PC-3 (cell line): Measurements from ENCODE around the gene SGK2. TPM values are rescaled to one million over a fixed set of nuclear protein-coding genes. Genes with fewer than 3 reads are reported as not detected.

Experiments
- ATAC-seq: fragments of 200-7000 bp; cut with Tn5 transposase; 2 replicates; pipeline ENCODE4 v1.9.1; 2020; ENCODE audit warnings: mild to moderate bottlenecking, moderate library complexity
- BruUV-seq: library from RNA; stranded (reverse); fragments of 400-500 nt; replicated peaks from 2 replicates; lab custom pipeline; 2021; lab: Mats Ljungman, UMichigan
- CTCF ChIA-PET: fragments of 300-600 bp; sonication (Branson Sonifier 250); formaldehyde crosslinking; loops from one replicate; lab custom pipeline; 2022; ENCODE audit warnings: antibody characterized with exemption; lab: Charles Lee
- POLR2A ChIA-PET: fragments of 300-600 bp; sonication (Branson Sonifier 250); formaldehyde crosslinking; loops from one replicate; lab custom pipeline; 2022; ENCODE audit warnings: antibody characterized with exemption; ENCODE audit not compliant: unreplicated experiment; lab: Charles Lee
- DNase-seq: peaks from one replicate; pipeline ENCODE4 v3.0.0-alpha.2; 2015
- H2AFZ ChIP-seq: fragments of 300-600 bp; sonication (generic); 2 replicates; pipeline ENCODE4 v1.6.0; 2016; ENCODE audit warnings: antibody characterized with exemption, low read length
- H3F3A ChIP-seq: fragments of 300-600 bp; sonication (generic); one replicate; pipeline ENCODE4 v1.6.0; 2017; ENCODE audit warnings: antibody characterized with exemption, low read length, control low read depth, mild to moderate bottlenecking; ENCODE audit not compliant: unreplicated experiment
- H3K27ac ChIP-seq: fragments of 300-600 bp; sonication (generic); 2 replicates; pipeline ENCODE4 v1.5.1; 2016; ENCODE audit warnings: mild to moderate bottlenecking, low read length
- H3K27me3 ChIP-seq: fragments of 300-600 bp; sonication (generic); 2 replicates; pipeline ENCODE4 v1.6.1; 2016; ENCODE audit warnings: low read length, mixed read lengths
- H3K36me3 ChIP-seq: fragments of 300-600 bp; sonication (generic); 2 replicates; pipeline ENCODE4 v1.6.1; 2016; ENCODE audit warnings: low read depth, mixed run types, low read length, mixed read lengths
- H3K4me1 ChIP-seq: fragments of 300-600 bp; sonication (generic); 2 replicates; pipeline ENCODE4 v1.5.1; 2016; ENCODE audit warnings: low read length; ENCODE audit not compliant: insufficient read depth
- H3K4me2 ChIP-seq: fragments of 300-600 bp; sonication (generic); 2 replicates; pipeline ENCODE4 v1.6.0; 2016; ENCODE audit warnings: low read length
- H3K4me3 ChIP-seq: fragments of 300-600 bp; sonication (generic); 2 replicates; pipeline ENCODE4 v1.5.1; 2016; ENCODE audit warnings: mild to moderate bottlenecking, low read length, mixed read lengths
- H3K79me2 ChIP-seq: fragments of 300-600 bp; sonication (generic); 2 replicates; pipeline ENCODE4 v1.6.1; 2017; ENCODE audit warnings: low read length, mixed read lengths
- H3K9ac ChIP-seq: fragments of 300-600 bp; sonication (generic); 2 replicates; pipeline ENCODE4 v1.6.0; 2016; ENCODE audit warnings: mild to moderate bottlenecking, low read length
- H3K9me2 ChIP-seq: fragments of 300-600 bp; sonication (generic); replicated peaks from 2 replicates; pipeline ENCODE4 v1.6.1; 2016; ENCODE audit warnings: mixed run types, low read length, mixed read lengths
- H3K9me3 ChIP-seq: fragments of 300-600 bp; sonication (generic); 2 replicates; pipeline ENCODE4 v1.6.1; 2016; ENCODE audit warnings: low read length, mixed read lengths
- H4K20me1 ChIP-seq: fragments of 300-600 bp; sonication (generic); 2 replicates; pipeline ENCODE4 v1.6.1; 2016; ENCODE audit warnings: low read length, mixed read lengths
- EZH2 ChIP-seq: fragments of 300-600 bp; sonication (generic); IDR thresholded peaks from one replicate; pipeline ENCODE4 v1.6.1; 2017; ENCODE audit warnings: antibody characterized with exemption, mild to moderate bottlenecking, low read length; ENCODE audit not compliant: unreplicated experiment
- EZH2phosphoT487 ChIP-seq: fragments of 300-600 bp; sonication (generic); IDR thresholded peaks from 2 replicates; pipeline ENCODE4 v1.6.1; 2018; ENCODE audit warnings: mild to moderate bottlenecking, antibody characterized with exemption, low read length, borderline replicate concordance
- intact Hi-C: fragments of 100-400 bp; cut with micrococcal nuclease; formaldehyde crosslinking; loops from 2 replicates; pipeline ENCODE4 v1.9.0; 2023
- total RNA-seq: library from RNA; depleted of rRNA; stranded (reverse); fragments of >200 nt; gene quantifications from 2 replicates; pipeline ENCODE4 v1.2.3, GENCODE V29; 2014
- TF ChIP-seq, protein P1 (sequence below): fragments of 300-600 bp; sonication (generic); conservative IDR thresholded peaks from 2 replicates; pipeline ENCODE4 v1.5.1; 2017; ENCODE audit warnings: antibody characterized with exemption, low read depth, mild to moderate bottlenecking, low read length

Gene SGK2
- total RNA-seq, 1 experiment from 2014 or later, result 6.6 TPM

DNA sequence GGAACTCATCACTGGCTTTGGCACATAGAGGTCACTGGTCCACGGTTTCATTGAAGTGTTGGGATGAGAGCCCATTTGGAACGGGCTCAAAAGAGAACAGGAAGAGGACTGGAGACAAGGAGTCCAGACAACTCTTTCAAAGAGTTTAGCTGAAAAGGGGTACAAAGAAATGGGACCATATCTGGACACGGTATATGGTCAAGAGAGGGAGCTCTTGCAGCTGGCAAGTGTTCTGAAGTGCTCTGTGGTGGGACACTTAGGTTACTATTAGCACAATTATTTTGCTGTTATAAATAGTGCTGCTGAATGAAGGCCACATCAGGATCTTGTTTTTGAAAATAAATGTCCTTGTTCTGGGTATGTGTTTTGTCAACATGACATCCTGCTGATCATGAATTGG lies 4.6 kb downstream of the SGK2 start:
- Histone ChIP-seq H3K4me1 (peaks cover 11% of the 10 kb centered on the region), H3F3A (no peaks in the 10 kb centered on the region), H3K9ac (no peak overlapping the region), H3K79me2 (no peaks in the 10 kb centered on the region), H3K4me2 (no peak overlapping the region), H3K36me3 (no peaks in the 10 kb centered on the region), H3K27me3 (no peaks in the 10 kb centered on the region), H3K27ac (no peak overlapping the region), H2AFZ (no peak overlapping the region), H3K9me3 (no peaks in the 10 kb centered on the region), H4K20me1 (no peaks in the 10 kb centered on the region), H3K9me2 (no peaks in the 10 kb centered on the region), H3K4me3 (no peak overlapping the region)
- ChIA-PET CTCF (no interaction called here), POLR2A (no interaction called here)
- BruUV-seq, result no TSS peak
- DNase-seq (no peak), ATAC-seq (peak; percentile 25; the same call in 1 of the 2 replicates)
- intact Hi-C loops, result no loop called here
- TF ChIP-seq EZH2phosphoT487, result no peak
- TF ChIP-seq EZH2, result no peak
- TF ChIP-seq, protein P1, sequence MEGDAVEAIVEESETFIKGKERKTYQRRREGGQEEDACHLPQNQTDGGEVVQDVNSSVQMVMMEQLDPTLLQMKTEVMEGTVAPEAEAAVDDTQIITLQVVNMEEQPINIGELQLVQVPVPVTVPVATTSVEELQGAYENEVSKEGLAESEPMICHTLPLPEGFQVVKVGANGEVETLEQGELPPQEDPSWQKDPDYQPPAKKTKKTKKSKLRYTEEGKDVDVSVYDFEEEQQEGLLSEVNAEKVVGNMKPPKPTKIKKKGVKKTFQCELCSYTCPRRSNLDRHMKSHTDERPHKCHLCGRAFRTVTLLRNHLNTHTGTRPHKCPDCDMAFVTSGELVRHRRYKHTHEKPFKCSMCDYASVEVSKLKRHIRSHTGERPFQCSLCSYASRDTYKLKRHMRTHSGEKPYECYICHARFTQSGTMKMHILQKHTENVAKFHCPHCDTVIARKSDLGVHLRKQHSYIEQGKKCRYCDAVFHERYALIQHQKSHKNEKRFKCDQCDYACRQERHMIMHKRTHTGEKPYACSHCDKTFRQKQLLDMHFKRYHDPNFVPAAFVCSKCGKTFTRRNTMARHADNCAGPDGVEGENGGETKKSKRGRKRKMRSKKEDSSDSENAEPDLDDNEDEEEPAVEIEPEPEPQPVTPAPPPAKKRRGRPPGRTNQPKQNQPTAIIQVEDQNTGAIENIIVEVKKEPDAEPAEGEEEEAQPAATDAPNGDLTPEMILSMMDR, result peak; percentile 29

GRCh38 chr20:43563991-43564390 lies 5.2 kb downstream of the SGK2 start:
- TF ChIP-seq EZH2phosphoT487, result no peak
- TF ChIP-seq EZH2, result no peak
- intact Hi-C loops, result no loop called here
- no peaks in the 10 kb centered on the region for H3K9me3 ChIP-seq
- DNase-seq, result no peak
- H2AFZ ChIP-seq, result no peak overlapping the region
- no peaks in the 10 kb centered on the region for H3K27me3 ChIP-seq
- POLR2A ChIA-PET, result no interaction called here
- ATAC-seq, result no peak
- H4K20me1 ChIP-seq, result no peaks in the 10 kb centered on the region
- no peak overlapping the region for H3K9ac ChIP-seq
- CTCF ChIA-PET, result no interaction called here
- H3K36me3 ChIP-seq, result no peaks in the 10 kb centered on the region
- H3F3A ChIP-seq, result no peaks in the 10 kb centered on the region
- no peak overlapping the region for H3K4me3 ChIP-seq
- H3K79me2 ChIP-seq, result no peaks in the 10 kb centered on the region
- no peak overlapping the region for H3K4me2 ChIP-seq
- H3K4me1 ChIP-seq, result peaks cover 5% of the 10 kb centered on the region
- BruUV-seq, result no TSS peak
- no peaks in the 10 kb centered on the region for H3K9me2 ChIP-seq
- H3K27ac ChIP-seq, result no peak overlapping the region

- H3K4me1 ChIP-seq, result peaks cover under 1% of the 10 kb centered on the region
- H2AFZ ChIP-seq, result no peak overlapping the region
- H3K27me3 ChIP-seq, result no peaks in the 10 kb centered on the region
- no peaks in the 10 kb centered on the region for H3K36me3 ChIP-seq
- no peaks in the 10 kb centered on the region for H3K9me3 ChIP-seq
- no peaks in the 10 kb centered on the region for H3K9me2 ChIP-seq
- no peak overlapping the region for H3K4me3 ChIP-seq
- ChIA-PET CTCF (no interaction called here), POLR2A (no interaction called here)
- intact Hi-C loops, result no loop called here
- no peak for TF ChIP-seq EZH2
- no peak for TF ChIP-seq EZH2phosphoT487
- H4K20me1 ChIP-seq, result no peaks in the 10 kb centered on the region
- no peak for DNase-seq
- H3K4me2 ChIP-seq, result no peak overlapping the region
- no peak overlapping the region for H3K9ac ChIP-seq
- H3K79me2 ChIP-seq, result no peaks in the 10 kb centered on the region
- H3K27ac ChIP-seq, result no peak overlapping the region
- ATAC-seq, result no peak
- H3F3A ChIP-seq, result no peaks in the 10 kb centered on the region
- BruUV-seq, result no TSS peak
These were observed 5.6 kb downstream of the SGK2 start for GRCh38 chr20:43564455-43564854.
